GM12891 (cell line): ENCODE measurements around the gene ORAI1.

ENCODE experiments used
- PAX5 ChIP-seq: IDR thresholded peaks from 2 replicates; pipeline ENCODE4 v1.6.1; 2011; ENCODE audit warnings: low read length, moderate library complexity, mild to moderate bottlenecking; ENCODE audit not compliant: insufficient read depth, severe bottlenecking
- POLR2A ChIP-seq: IDR thresholded peaks from 2 replicates; pipeline ENCODE4 v1.6.1; 2011; ENCODE audit warnings: low read depth, low read length, control low read depth
- POLR2AphosphoS5 ChIP-seq: IDR thresholded peaks from 2 replicates; pipeline ENCODE4 v1.6.1; 2011; ENCODE audit warnings: low read depth, low read length, control low read depth
- POU2F2 ChIP-seq: IDR thresholded peaks from 2 replicates; pipeline ENCODE4 v1.6.1; 2011; ENCODE audit warnings: low read depth, mild to moderate bottlenecking, control low read depth, low read length, moderate library complexity
- SPI1 ChIP-seq: IDR thresholded peaks from 2 replicates; pipeline ENCODE4 v1.6.1; 2011; ENCODE audit warnings: low read depth, low read length, control low read depth
- TAF1 ChIP-seq: IDR thresholded peaks from 2 replicates; pipeline ENCODE4 v1.6.1; 2011; ENCODE audit warnings: low read depth, low read length, control low read depth

GRCh38 chr12:121603581-121603980 is 22.7 kb upstream of the ORAI1 start:
- TF ChIP-seq POLR2A, result no peak
- no peak for TF ChIP-seq POLR2AphosphoS5
- no peak for TF ChIP-seq TAF1
- no peak for TF ChIP-seq SPI1
- no peak for TF ChIP-seq POU2F2
- TF ChIP-seq PAX5, result no peak
